GM18502 (cell line): Measurements from ENCODE around the gene BMPR1B.
"Not testable (repeated sequence)": the region's sequence is repeated elsewhere in the genome, so short reads cannot be mapped to it uniquely, and the experiment has no call there.

Source experiments
- ATAC-seq: cut with Tn5 transposase; IDR thresholded peaks from one replicate; pipeline ENCODE4 v1.9.1; 2021; ENCODE audit warnings: mild to moderate bottlenecking; ENCODE audit not compliant: unreplicated experiment, poor library complexity

Gene BMPR1B

GRCh38 chr4:94828882-94829281 lies 71.1 kb downstream of the BMPR1B start:
- no peak for ATAC-seq

GRCh38 chr4:94831607-94832006 lies 73.9 kb downstream of the BMPR1B start:
- ATAC-seq, result no peak

- ATAC-seq, result not testable (repeated sequence)
Observed at GRCh38 chr4:94832329-94832728, 74.6 kb downstream of the BMPR1B start.

GRCh38 chr4:94833394-94833793 lies 75.6 kb downstream of the BMPR1B start:
- no peak for ATAC-seq

GRCh38 chr4:94834501-94834900 lies 76.7 kb downstream of the BMPR1B start:
- no peak for ATAC-seq

GRCh38 chr4:94841166-94841863 lies 83.6 kb downstream of the BMPR1B start:
- not testable (repeated sequence) for ATAC-seq

- ATAC-seq, result no peak
Observed at GRCh38 chr4:94841864-94842221, 84.1 kb downstream of the BMPR1B start.

- ATAC-seq, result no peak
Observed at GRCh38 chr4:94843216-94843615, 85.5 kb downstream of the BMPR1B start.

GRCh38 chr4:94848326-94848725 lies 90.6 kb downstream of the BMPR1B start:
- ATAC-seq, result no peak

- ATAC-seq, result no peak
Observed at GRCh38 chr4:94849901-94850300, 92.1 kb downstream of the BMPR1B start.

GRCh38 chr4:94852616-94853015 lies 94.9 kb downstream of the BMPR1B start:
- ATAC-seq, result no peak

- no peak for ATAC-seq
Observed at GRCh38 chr4:94856030-94856429, 98.3 kb downstream of the BMPR1B start.

- no peak for ATAC-seq
Observed at GRCh38 chr4:94870146-94870545, 112.4 kb downstream of the BMPR1B start.

- ATAC-seq, result no peak
Observed at GRCh38 chr4:94871644-94872305, 114.0 kb downstream of the BMPR1B start.

- no peak for ATAC-seq
Observed at GRCh38 chr4:94877973-94878372, 120.2 kb downstream of the BMPR1B start.

GRCh38 chr4:94880956-94881355 lies 123.2 kb downstream of the BMPR1B start:
- ATAC-seq, result no peak

- ATAC-seq, result no peak
Observed at GRCh38 chr4:94882756-94883155, 125.0 kb downstream of the BMPR1B start.

- no peak for ATAC-seq
Observed at GRCh38 chr4:94887027-94887426, 129.3 kb downstream of the BMPR1B start.

- ATAC-seq, result no peak
Observed at GRCh38 chr4:94889523-94889922, 131.8 kb downstream of the BMPR1B start.

- no peak for ATAC-seq
Observed at GRCh38 chr4:94889946-94890345, 132.2 kb downstream of the BMPR1B start.

- ATAC-seq, result no peak
Observed at GRCh38 chr4:94890579-94890978, 132.8 kb downstream of the BMPR1B start.

- no peak for ATAC-seq
Observed at GRCh38 chr4:94892051-94892450, 134.3 kb downstream of the BMPR1B start.
